Choroid plexus epithelial cell (primary cell): Measurements from ENCODE around the gene PPP4R2.

Source experiments
- DNase-seq: peaks from one replicate; pipeline ENCODE4 v3.0.0-alpha.2; 2010; ENCODE audit warnings: low read depth
- H3K4me3 ChIP-seq: 2 replicates; pipeline ENCODE4 v1.5.1; 2011; ENCODE audit warnings: low read depth, mild to moderate bottlenecking, control low read depth, low read length, moderate library complexity
- TF ChIP-seq, protein P1 (sequence below): conservative IDR thresholded peaks from 2 replicates; pipeline ENCODE4 v1.5.1; 2011; ENCODE audit warnings: low read depth, mild to moderate bottlenecking, control low read depth, inconsistent platforms, low read length, moderate library complexity

Gene PPP4R2

GRCh38 chr3:73107676-73108187, 111.1 kb downstream of the PPP4R2 start:
- TF ChIP-seq, protein P1, sequence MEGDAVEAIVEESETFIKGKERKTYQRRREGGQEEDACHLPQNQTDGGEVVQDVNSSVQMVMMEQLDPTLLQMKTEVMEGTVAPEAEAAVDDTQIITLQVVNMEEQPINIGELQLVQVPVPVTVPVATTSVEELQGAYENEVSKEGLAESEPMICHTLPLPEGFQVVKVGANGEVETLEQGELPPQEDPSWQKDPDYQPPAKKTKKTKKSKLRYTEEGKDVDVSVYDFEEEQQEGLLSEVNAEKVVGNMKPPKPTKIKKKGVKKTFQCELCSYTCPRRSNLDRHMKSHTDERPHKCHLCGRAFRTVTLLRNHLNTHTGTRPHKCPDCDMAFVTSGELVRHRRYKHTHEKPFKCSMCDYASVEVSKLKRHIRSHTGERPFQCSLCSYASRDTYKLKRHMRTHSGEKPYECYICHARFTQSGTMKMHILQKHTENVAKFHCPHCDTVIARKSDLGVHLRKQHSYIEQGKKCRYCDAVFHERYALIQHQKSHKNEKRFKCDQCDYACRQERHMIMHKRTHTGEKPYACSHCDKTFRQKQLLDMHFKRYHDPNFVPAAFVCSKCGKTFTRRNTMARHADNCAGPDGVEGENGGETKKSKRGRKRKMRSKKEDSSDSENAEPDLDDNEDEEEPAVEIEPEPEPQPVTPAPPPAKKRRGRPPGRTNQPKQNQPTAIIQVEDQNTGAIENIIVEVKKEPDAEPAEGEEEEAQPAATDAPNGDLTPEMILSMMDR: no peak
- no peak overlapping the region for H3K4me3 ChIP-seq
- no peak for DNase-seq

DNA sequence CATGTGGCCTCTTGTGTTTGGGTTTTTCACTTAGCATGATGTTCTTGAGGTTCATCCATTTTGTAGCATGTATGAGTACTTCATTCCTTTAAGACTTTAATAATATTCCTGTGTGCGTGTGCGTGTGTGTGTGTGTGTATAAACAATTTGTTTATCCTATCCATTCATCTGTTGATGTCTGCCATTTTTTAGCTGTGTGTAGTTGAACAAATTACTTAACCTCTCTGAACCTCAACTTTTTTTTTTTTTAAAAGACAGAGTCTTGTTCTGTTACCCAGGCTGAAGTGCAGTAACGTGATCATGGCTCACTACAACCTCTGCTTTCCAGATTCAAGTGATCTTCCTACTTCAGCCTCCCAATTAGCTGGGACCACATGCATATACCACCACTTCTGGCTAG, 112.1 kb downstream of the PPP4R2 start:
- TF ChIP-seq, protein P1: no peak
- H3K4me3 ChIP-seq: no peak overlapping the region

DNA sequence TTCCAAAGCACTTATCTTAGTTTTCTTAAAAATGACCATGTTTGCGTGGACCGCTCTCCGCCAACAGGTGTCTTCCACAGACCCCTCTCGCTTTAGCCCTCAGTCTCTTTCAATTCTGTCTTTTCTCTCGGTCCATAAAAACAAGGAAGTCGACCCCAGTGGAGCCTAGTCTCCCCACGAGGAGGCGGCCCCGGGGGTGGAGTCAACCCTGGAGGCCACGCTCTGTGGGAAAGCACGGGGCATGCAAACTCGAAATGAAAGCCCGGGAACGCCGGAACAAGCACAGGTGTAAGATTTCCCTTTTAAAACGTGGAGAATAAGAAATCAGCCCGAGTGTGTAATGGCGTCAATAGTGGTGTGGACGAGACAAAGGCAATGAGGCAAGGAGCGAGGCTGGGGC, 113.9 kb downstream of the PPP4R2 start:
- DNase-seq: no peak
- TF ChIP-seq, protein P1: no peak

More for the DNA sequence above, 112.1 kb downstream of the PPP4R2 start:
- no peak for DNase-seq

DNA sequence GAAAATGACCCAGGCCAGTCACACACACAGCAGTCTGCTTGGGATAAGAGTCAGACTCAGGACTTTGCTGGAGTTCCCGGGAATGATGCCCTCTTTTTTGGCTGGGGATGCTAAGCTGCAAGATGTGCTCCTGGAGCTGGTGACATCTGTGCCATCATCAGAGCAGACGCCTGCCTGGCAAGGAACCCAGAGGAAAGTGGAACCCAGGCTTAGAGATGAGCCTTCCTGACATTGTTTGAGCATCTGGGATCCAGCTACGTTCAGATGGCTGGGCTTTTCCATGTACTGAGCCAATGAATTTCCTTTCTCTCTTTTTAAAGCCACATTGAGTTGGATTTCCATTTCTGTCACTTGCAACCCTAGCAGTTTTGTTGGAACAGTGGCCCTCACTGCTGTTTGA, 118.1 kb downstream of the PPP4R2 start:
- no peak overlapping the region for H3K4me3 ChIP-seq
- TF ChIP-seq, protein P1: no peak

More for the DNA sequence above, 113.9 kb downstream of the PPP4R2 start:
- no peak overlapping the region for H3K4me3 ChIP-seq

DNA sequence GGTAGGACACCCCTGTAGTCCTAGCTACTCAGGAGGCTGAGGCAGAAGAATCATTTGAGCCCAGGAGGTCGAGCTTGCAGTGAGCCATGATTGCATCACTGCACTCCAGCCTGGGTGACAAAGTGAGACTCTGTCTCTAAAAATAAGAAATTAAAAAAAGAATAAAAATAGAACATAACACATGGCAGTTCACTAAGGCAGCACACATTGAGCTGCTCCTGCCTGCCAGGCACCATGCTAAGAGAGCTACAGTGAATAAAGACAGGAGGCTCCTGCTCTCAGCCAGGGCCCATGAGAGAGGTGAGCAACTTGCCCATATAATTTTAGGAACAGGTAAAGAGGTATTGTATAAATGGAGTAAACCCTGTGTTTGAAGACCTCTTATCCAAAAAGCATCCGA, 119.2 kb downstream of the PPP4R2 start:
- DNase-seq: no peak
- TF ChIP-seq, protein P1: no peak
- no peak overlapping the region for H3K4me3 ChIP-seq

More for the DNA sequence above, 118.1 kb downstream of the PPP4R2 start:
- no peak for DNase-seq
